Stimulated activated CD4-positive, alpha-beta T cell treated with anti-CD3 and anti-CD28 coated beads, Interleukin-1b, Interleukin-23, amount 100 ng/mL, for 48 hours (primary cell): ENCODE data around the gene THBS4.

ENCODE experiments used
- DNase-seq: peaks from one replicate; pipeline ENCODE4 v3.0.0-alpha.2; 2020

THBS4 gene

GRCh38 chr5:80048084-80048780 is 13.1 kb downstream of the THBS4 start:
- DNase-seq, result no peak

GRCh38 chr5:80052464-80052863 is 17.3 kb downstream of the THBS4 start:
- DNase-seq, result no peak

- no peak for DNase-seq
These were observed 19.5 kb downstream of the THBS4 start for GRCh38 chr5:80054682-80055081.

GRCh38 chr5:80055491-80056170 is 20.5 kb downstream of the THBS4 start:
- DNase-seq, result no peak

- no peak for DNase-seq
These were observed 22.0 kb downstream of the THBS4 start for GRCh38 chr5:80057099-80057498.

GRCh38 chr5:80057921-80058320 is 22.8 kb downstream of the THBS4 start:
- no peak for DNase-seq

GRCh38 chr5:80059354-80059980 is 24.3 kb downstream of the THBS4 start:
- no peak for DNase-seq

GRCh38 chr5:80060966-80061365 is 25.8 kb downstream of the THBS4 start:
- no peak for DNase-seq

- DNase-seq, result no peak
These were observed 26.4 kb downstream of the THBS4 start for GRCh38 chr5:80061547-80061946.

- no peak for DNase-seq
These were observed 29.0 kb downstream of the THBS4 start for GRCh38 chr5:80064124-80064523.

GRCh38 chr5:80067016-80067415 is 31.9 kb downstream of the THBS4 start:
- DNase-seq, result no peak

GRCh38 chr5:80067531-80068245 is 32.5 kb downstream of the THBS4 start:
- DNase-seq, result no peak

- DNase-seq, result no peak
These were observed 33.1 kb downstream of the THBS4 start for GRCh38 chr5:80068246-80068636.

- no peak for DNase-seq
These were observed 33.6 kb downstream of the THBS4 start for GRCh38 chr5:80068775-80069174.

GRCh38 chr5:80069251-80069800 is 34.2 kb downstream of the THBS4 start:
- no peak for DNase-seq

- no peak for DNase-seq
These were observed 34.8 kb downstream of the THBS4 start for GRCh38 chr5:80069918-80070318.

GRCh38 chr5:80070338-80071056 is 35.3 kb downstream of the THBS4 start:
- DNase-seq, result no peak

- no peak for DNase-seq
These were observed 36.4 kb downstream of the THBS4 start for GRCh38 chr5:80071510-80072021.

GRCh38 chr5:80072103-80073073 is 37.2 kb downstream of the THBS4 start:
- no peak for DNase-seq

- no peak for DNase-seq
These were observed 41.2 kb downstream of the THBS4 start for GRCh38 chr5:80076131-80077050.
